ENCODE measurements around the gene RASA3. TPM values are rescaled to one million over a fixed set of nuclear protein-coding genes. Genes with fewer than 3 reads are reported as not detected.

RASA3 gene
- total RNA-seq, 1 donor from 2014 or later: 41.1 TPM

DNA sequence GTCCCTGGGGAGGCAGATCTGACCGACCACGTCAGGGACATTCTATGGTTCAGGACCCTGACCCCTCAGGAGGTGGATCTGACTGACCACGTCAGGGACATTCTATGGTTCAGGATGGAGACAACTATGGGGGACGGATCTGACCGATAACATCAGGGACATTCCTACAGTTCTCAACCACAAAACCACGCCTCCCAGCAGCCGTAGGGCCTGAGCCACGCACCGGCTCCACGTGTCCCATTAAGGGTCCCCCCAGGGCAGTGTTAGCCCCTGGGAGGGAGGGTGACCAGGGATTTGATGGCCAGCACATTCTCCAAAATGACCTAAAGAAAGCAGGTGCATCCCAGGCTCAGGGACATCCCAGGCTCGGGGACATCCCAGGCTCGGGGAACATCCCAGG is 109.5 kb downstream of the RASA3 start:
- peaks cover 37% of the 10 kb centered on the region for H3K79me2 ChIP-seq (ENCODE audit: insufficient read depth, low read length)
- TF ChIP-seq, protein P1, sequence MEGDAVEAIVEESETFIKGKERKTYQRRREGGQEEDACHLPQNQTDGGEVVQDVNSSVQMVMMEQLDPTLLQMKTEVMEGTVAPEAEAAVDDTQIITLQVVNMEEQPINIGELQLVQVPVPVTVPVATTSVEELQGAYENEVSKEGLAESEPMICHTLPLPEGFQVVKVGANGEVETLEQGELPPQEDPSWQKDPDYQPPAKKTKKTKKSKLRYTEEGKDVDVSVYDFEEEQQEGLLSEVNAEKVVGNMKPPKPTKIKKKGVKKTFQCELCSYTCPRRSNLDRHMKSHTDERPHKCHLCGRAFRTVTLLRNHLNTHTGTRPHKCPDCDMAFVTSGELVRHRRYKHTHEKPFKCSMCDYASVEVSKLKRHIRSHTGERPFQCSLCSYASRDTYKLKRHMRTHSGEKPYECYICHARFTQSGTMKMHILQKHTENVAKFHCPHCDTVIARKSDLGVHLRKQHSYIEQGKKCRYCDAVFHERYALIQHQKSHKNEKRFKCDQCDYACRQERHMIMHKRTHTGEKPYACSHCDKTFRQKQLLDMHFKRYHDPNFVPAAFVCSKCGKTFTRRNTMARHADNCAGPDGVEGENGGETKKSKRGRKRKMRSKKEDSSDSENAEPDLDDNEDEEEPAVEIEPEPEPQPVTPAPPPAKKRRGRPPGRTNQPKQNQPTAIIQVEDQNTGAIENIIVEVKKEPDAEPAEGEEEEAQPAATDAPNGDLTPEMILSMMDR (IDR thresholded peaks at IDR 0.05; ENCODE audit: insufficient read depth, low read depth, low read length): no peak
- TF ChIP-seq EZH2 (IDR thresholded peaks at IDR 0.05; ENCODE audit: insufficient read depth, low read length): no peak
- H3K27ac ChIP-seq (ENCODE audit: low read depth, low read length): no peak overlapping the region
- no peak overlapping the region for H3K9ac ChIP-seq (ENCODE audit: low read length)
- H3K9me3 Mint-ChIP-seq (ENCODE audit: unreplicated experiment): no peaks in the 10 kb centered on the region
- H3K27me3 Mint-ChIP-seq (ENCODE audit: low read depth, unreplicated experiment): no peaks in the 10 kb centered on the region
- no peak overlapping the region for H3K4me3 Mint-ChIP-seq (ENCODE audit: unreplicated experiment)
- peaks cover 17% of the 10 kb centered on the region for H3K4me1 Mint-ChIP-seq (ENCODE audit: low read depth, unreplicated experiment)
- H3K36me3 Mint-ChIP-seq (ENCODE audit: low read depth, unreplicated experiment): peaks cover 30% of the 10 kb centered on the region
- peaks cover 56% of the 10 kb centered on the region for H4K20me1 ChIP-seq (ENCODE audit: insufficient read depth, low read length)
- no peak overlapping the region for H3K4me3 ChIP-seq (ENCODE audit: insufficient read depth, low read depth, low read length)
- H3K36me3 ChIP-seq (ENCODE audit: insufficient read depth, low read length): peaks cover 21% of the 10 kb centered on the region
- no peak overlapping the region for H2AFZ ChIP-seq (ENCODE audit: low read depth, low read length)
- H3K27me3 ChIP-seq (ENCODE audit: insufficient read depth, low read length): no peaks in the 10 kb centered on the region
- no peak for DNase-seq (ENCODE audit: low read depth)
- no peaks in the 10 kb centered on the region for H3K9me3 ChIP-seq (ENCODE audit: insufficient read depth, low read depth, low read length)
- H3K4me2 ChIP-seq (ENCODE audit: low read length): no peak overlapping the region
- peaks cover 28% of the 10 kb centered on the region for H3K4me1 ChIP-seq (ENCODE audit: insufficient read depth, low read length)
- FAIRE-seq: no peak
- H3K27ac Mint-ChIP-seq (ENCODE audit: unreplicated experiment): no peak overlapping the region

DNA sequence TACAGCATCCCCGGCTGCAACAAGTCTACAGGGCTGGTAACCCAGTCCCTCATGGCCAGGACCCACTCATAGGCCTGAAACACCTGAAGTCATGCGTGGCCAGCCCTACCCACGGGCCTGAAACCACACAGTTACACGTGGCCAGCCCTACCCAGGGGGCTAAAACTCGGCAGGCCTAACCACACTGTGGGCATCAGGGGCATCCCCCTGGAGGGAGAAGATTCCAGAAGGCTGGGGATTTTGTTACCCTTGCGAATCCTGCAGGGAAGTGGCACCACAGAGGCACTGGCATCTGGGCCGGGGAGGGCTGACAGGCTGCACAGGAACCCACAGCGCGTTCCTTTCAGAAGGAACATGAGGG is 110.1 kb downstream of the RASA3 start:
- DNase-seq (ENCODE audit: low read depth): no peak
- peaks cover 25% of the 10 kb centered on the region for H3K4me1 ChIP-seq (ENCODE audit: insufficient read depth, low read length)
- no peaks in the 10 kb centered on the region for H3K9me3 ChIP-seq (ENCODE audit: insufficient read depth, low read depth, low read length)
- H2AFZ ChIP-seq (ENCODE audit: low read depth, low read length): no peak overlapping the region
- no peak overlapping the region for H3K9ac ChIP-seq (ENCODE audit: low read length)
- no peak overlapping the region for H3K4me3 ChIP-seq (ENCODE audit: insufficient read depth, low read depth, low read length)
- H4K20me1 ChIP-seq (ENCODE audit: insufficient read depth, low read length): peaks cover 50% of the 10 kb centered on the region
- no peak overlapping the region for H3K4me2 ChIP-seq (ENCODE audit: low read length)
- no peak for FAIRE-seq
- Mint-ChIP-seq H3K36me3 (ENCODE audit: low read depth, unreplicated experiment) (peaks cover 28% of the 10 kb centered on the region), H3K4me3 (ENCODE audit: unreplicated experiment) (no peak overlapping the region), H3K9me3 (ENCODE audit: unreplicated experiment) (no peaks in the 10 kb centered on the region), H3K4me1 (ENCODE audit: low read depth, unreplicated experiment) (peaks cover 17% of the 10 kb centered on the region), H3K27me3 (ENCODE audit: low read depth, unreplicated experiment) (no peaks in the 10 kb centered on the region), H3K27ac (ENCODE audit: unreplicated experiment) (no peak overlapping the region)
- no peak for TF ChIP-seq EZH2 (IDR thresholded peaks at IDR 0.05; ENCODE audit: insufficient read depth, low read length)
- TF ChIP-seq, protein P1 (IDR thresholded peaks at IDR 0.05; ENCODE audit: insufficient read depth, low read depth, low read length): no peak
- H3K27ac ChIP-seq (ENCODE audit: low read depth, low read length): no peak overlapping the region
- H3K36me3 ChIP-seq (ENCODE audit: insufficient read depth, low read length): peaks cover 21% of the 10 kb centered on the region
- peaks cover 38% of the 10 kb centered on the region for H3K79me2 ChIP-seq (ENCODE audit: insufficient read depth, low read length)
- no peaks in the 10 kb centered on the region for H3K27me3 ChIP-seq (ENCODE audit: insufficient read depth, low read length)

DNA sequence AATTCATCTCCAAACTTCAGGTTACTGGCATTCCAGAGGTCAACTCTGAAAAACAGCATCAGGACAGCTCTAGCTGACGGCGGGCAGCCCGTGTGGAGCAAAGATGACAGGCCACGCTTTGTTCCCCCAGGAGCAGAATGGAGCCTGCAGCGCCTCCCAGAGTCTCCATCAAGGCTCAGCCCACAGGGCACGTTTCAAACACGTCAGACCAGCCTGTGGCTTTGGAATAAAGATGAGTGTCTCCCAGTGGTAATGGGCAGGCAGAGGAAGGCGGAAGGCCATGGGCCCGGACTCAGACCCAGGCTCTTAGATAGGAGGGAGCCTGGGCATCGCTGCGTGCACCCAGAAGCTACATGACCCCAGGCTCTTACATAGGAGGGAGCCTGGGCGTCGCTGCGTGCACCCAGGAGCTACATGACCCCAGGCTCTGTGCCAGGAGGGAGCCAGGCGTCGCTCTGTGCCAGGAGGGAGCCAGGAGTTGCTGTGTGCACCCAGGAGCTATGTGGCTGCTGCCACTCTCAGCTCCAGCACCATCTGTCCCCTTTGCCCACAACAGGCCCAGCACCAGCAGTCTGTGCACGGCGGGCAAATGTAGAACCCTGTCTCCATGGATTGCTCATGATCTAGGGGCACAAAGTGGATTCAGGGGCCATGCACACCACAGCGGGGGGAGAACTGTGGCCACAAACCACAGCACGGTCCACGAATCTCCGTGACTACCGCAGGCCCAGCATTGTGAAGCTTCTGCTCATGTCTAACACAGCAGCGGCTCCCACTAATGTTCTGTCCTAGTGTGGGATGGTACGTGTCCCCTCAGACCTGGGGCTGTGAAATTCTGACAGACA is 110.7 kb downstream of the RASA3 start:
- Histone ChIP-seq H4K20me1 (ENCODE audit: insufficient read depth, low read length) (peaks cover 50% of the 10 kb centered on the region), H3K79me2 (ENCODE audit: insufficient read depth, low read length) (peaks cover 35% of the 10 kb centered on the region), H3K4me2 (ENCODE audit: low read length) (no peak overlapping the region), H2AFZ (ENCODE audit: low read depth, low read length) (no peak overlapping the region), H3K4me3 (ENCODE audit: insufficient read depth, low read depth, low read length) (no peak overlapping the region), H3K27ac (ENCODE audit: low read depth, low read length) (no peak overlapping the region), H3K4me1 (ENCODE audit: insufficient read depth, low read length) (peaks cover 24% of the 10 kb centered on the region), H3K9me3 (ENCODE audit: insufficient read depth, low read depth, low read length) (no peaks in the 10 kb centered on the region), H3K36me3 (ENCODE audit: insufficient read depth, low read length) (peaks cover 25% of the 10 kb centered on the region), H3K9ac (ENCODE audit: low read length) (no peak overlapping the region), H3K27me3 (ENCODE audit: insufficient read depth, low read length) (no peaks in the 10 kb centered on the region)
- no peaks in the 10 kb centered on the region for H3K9me3 Mint-ChIP-seq (ENCODE audit: unreplicated experiment)
- no peak for DNase-seq (ENCODE audit: low read depth)
- H3K27me3 Mint-ChIP-seq (ENCODE audit: low read depth, unreplicated experiment): no peaks in the 10 kb centered on the region
- H3K4me1 Mint-ChIP-seq (ENCODE audit: low read depth, unreplicated experiment): peaks cover 14% of the 10 kb centered on the region
- no peak for TF ChIP-seq EZH2 (IDR thresholded peaks at IDR 0.05; ENCODE audit: insufficient read depth, low read length)
- TF ChIP-seq, protein P1 (IDR thresholded peaks at IDR 0.05; ENCODE audit: insufficient read depth, low read depth, low read length): no peak
- H3K27ac Mint-ChIP-seq (ENCODE audit: unreplicated experiment): no peak overlapping the region
- no peak for FAIRE-seq
- H3K36me3 Mint-ChIP-seq (ENCODE audit: low read depth, unreplicated experiment): peaks cover 31% of the 10 kb centered on the region
- H3K4me3 Mint-ChIP-seq (ENCODE audit: unreplicated experiment): no peak overlapping the region

Measured in astrocyte (in vitro differentiated cells and primary cell).